ENCODE results near the gene RPS6KA2. TPM values are rescaled to one million over a fixed set of nuclear protein-coding genes. Genes with fewer than 3 reads are reported as not detected.
A peak's percentile ranks its signal among the peaks of the same experiment; 100 is the strongest.

RPS6KA2 gene
- polyA plus RNA-seq (ENCODE audit: insufficient read length in 4 of 4): 10 to 100 TPM; 25.3 to 34.5 (median 30.2) TPM

- peak; percentile 97 to 98 (median 98) for DNase-seq (ENCODE audit: low read depth in 4 of 4, low spot score in 3 of 4)
Measured at GRCh38 chr6:166627033-166627874, at the start of gene RPS6KA2. Gene RPS6KA2 (minus strand): TSS chr6:166627251. CDS start chr6:166627019, 232 bp downstream.

GRCh38 chr6:166676270-166676860, 49.3 kb upstream of the RPS6KA2 start:
- no peak for DNase-seq (ENCODE audit: low read depth in 4 of 4, low spot score in 3 of 4)

GRCh38 chr6:166675736-166676135, 48.7 kb upstream of the RPS6KA2 start:
- no peak for DNase-seq (ENCODE audit: low read depth in 4 of 4, low spot score in 3 of 4)

- DNase-seq (ENCODE audit: low read depth in 4 of 4, low spot score in 3 of 4): no peak
Measured at GRCh38 chr6:166673309-166673708, 46.3 kb upstream of the RPS6KA2 start.

GRCh38 chr6:166672624-166673206, 45.7 kb upstream of the RPS6KA2 start:
- no peak for DNase-seq (ENCODE audit: low read depth in 4 of 4, low spot score in 3 of 4)

- DNase-seq (ENCODE audit: low read depth in 4 of 4, low spot score in 3 of 4): no peak
Measured at GRCh38 chr6:166672146-166672545, 45.1 kb upstream of the RPS6KA2 start.

- no peak for DNase-seq (ENCODE audit: low read depth in 4 of 4, low spot score in 3 of 4)
Measured at GRCh38 chr6:166671434-166672081, 44.5 kb upstream of the RPS6KA2 start.

- no peak for DNase-seq (ENCODE audit: low read depth in 4 of 4, low spot score in 3 of 4)
Measured at GRCh38 chr6:166670894-166671293, 43.8 kb upstream of the RPS6KA2 start.

- DNase-seq (ENCODE audit: low read depth in 4 of 4, low spot score in 3 of 4): no peak
Measured at GRCh38 chr6:166670013-166670412, 43.0 kb upstream of the RPS6KA2 start.

- no peak for DNase-seq (ENCODE audit: low read depth in 4 of 4, low spot score in 3 of 4)
Measured at GRCh38 chr6:166667796-166668610, 41.0 kb upstream of the RPS6KA2 start.

- DNase-seq (ENCODE audit: low read depth in 4 of 4, low spot score in 3 of 4): no peak
Measured at GRCh38 chr6:166664135-166664534, 37.1 kb upstream of the RPS6KA2 start.

GRCh38 chr6:166663568-166663967, 36.5 kb upstream of the RPS6KA2 start:
- no peak for DNase-seq (ENCODE audit: low read depth in 4 of 4, low spot score in 3 of 4)

- no peak for DNase-seq (ENCODE audit: low read depth in 4 of 4, low spot score in 3 of 4)
Measured at GRCh38 chr6:166662690-166663089, 35.6 kb upstream of the RPS6KA2 start.

- no peak for DNase-seq (ENCODE audit: low read depth in 4 of 4, low spot score in 3 of 4)
Measured at GRCh38 chr6:166661327-166662085, 34.5 kb upstream of the RPS6KA2 start.

GRCh38 chr6:166660157-166660688, 33.2 kb upstream of the RPS6KA2 start:
- DNase-seq (ENCODE audit: low read depth in 4 of 4, low spot score in 3 of 4): no peak

- no peak for DNase-seq (ENCODE audit: low read depth in 4 of 4, low spot score in 3 of 4)
Measured at GRCh38 chr6:166659581-166659980, 32.5 kb upstream of the RPS6KA2 start.

- DNase-seq (ENCODE audit: low read depth in 4 of 4, low spot score in 3 of 4): no peak
Measured at GRCh38 chr6:166658792-166659150, 31.7 kb upstream of the RPS6KA2 start.

GRCh38 chr6:166658115-166658791, 31.2 kb upstream of the RPS6KA2 start:
- DNase-seq (ENCODE audit: low read depth in 4 of 4, low spot score in 3 of 4): no peak

- no peak for DNase-seq (ENCODE audit: low read depth in 4 of 4, low spot score in 3 of 4)
Measured at GRCh38 chr6:166657531-166657930, 30.5 kb upstream of the RPS6KA2 start.

Measured in left renal pelvis (tissue), 4 donors.